ENCODE measurements around the gene POLE4. TPM values are rescaled to one million over a fixed set of nuclear protein-coding genes. Genes with fewer than 3 reads are reported as not detected.

The POLE4 gene
- total RNA-seq, 1 donor from 2014 or later, result 41.7 TPM

DNA sequence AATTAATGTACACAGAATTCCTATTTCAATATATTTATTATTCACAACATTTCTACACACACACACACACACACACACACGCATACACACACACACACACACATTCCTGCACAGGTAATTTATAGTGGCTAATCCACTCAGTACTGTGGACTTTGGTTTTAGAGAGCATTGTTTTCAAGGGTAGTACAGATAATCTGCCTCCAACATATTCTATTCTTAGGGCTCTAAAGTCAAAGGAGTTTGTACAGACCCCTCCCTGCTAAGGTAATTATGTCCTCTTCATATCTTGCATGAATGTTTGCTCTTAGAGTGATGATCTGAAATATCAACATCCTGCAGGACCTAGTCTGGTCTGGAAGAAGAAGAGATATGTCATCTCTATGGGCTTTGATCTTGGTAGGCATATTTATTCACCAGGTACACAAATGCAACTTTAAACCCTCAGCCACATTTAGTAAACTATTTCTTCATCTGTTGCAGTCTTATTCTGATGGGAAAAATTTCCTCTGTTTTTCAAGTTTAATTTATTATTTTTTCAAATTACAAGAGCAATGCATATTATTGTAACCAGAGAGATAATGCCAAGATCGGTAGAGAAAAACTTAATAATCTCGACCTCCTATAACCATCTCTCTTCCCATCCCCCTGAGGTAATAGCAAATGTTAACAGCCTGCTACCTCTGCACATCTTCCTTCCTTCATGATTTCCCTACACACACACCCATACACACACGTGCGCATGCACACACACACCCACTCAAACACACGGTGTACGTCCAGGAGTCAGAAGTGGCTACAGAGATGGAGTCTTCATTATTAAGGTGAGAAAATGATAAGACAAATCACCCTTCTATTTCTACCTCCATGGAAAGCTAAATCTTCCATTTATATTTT lies 18.3 kb upstream of the POLE4 start:
- DNase-seq (ENCODE audit: low spot score), result no peak

GRCh38 chr2:74941284-74941683 lies 17.2 kb upstream of the POLE4 start:
- no peak for DNase-seq (ENCODE audit: low spot score)

DNA sequence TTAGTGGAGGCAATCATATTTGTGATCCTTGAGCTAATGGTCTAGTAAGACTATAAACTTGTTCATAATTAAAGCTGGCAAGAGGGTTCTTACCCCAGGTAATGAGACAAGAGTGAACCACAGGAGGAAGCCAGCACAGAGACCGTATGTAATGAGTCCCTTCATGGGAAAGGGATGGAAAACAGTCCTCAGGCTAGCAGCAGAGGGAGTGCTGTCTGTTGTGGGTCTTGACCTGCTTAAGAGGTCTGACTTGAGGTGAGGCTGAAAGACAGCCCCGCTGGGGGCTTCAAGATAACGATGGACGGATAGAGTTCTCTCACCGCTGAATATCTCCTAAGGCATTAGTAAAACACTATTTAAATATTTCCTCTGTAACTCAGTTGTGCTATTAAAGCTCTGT lies 16.2 kb upstream of the POLE4 start:
- DNase-seq (ENCODE audit: low spot score), result no peak

DNA sequence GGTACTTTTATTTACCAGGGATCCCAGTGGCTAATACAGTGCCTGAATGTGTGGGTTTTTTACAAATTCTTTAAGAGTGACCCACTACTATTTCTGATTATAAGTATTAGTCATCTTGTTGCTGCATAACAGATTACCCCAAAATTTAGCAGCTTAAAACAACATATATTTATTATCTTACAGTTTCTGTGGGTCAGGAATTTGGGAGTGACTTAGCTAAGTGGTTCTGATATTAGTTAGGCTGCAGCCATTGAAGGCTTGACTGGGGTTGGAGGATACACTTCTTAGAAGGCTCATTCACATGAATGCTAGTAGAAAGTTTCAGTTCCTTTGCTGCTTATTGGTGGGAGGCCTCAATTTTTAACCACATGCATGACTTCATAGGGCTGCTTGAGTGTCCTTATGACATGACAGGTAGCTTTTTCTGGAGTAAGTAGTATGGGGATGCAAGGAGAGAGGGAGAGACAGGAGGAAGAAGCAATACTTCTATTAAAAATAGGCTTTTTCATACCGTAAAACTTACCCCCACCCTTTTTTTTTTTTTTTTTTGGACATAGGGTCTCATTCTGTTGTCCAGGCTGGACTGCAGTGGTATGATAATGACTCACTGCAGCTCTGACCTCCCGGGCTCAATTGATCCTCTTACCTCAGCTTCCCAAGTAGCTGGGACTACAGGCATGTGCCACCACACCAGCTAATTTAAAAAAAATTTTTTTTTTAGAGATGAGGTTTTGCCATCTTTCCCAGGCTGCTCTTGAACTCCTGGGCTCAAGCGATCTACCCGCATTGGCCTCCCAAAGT lies 13.3 kb upstream of the POLE4 start:
- no peak for DNase-seq (ENCODE audit: low spot score)

DNA sequence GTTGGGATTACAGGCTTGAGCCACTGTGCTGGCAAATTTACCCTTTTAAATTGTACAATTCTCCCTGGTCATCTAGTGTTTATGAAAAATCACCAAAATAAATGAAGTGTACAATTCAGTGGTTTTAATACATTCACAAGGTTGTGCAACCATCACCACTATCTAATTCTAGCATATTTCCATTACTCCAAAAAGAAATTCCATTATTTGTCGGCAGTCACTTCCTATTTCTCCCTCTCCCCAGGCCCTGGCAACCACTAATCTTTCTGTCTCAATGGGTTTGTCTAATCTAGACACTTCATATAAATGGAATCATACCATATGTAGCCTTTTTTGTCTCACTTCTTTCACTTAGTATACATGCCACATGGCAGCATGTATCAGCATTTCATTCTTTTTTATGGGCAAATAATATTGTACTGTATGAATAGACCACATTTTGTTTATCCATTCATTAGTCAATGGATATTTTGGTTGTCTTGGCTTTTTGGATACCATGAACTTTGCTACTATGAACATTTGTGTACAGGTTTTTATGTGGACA lies 12.6 kb upstream of the POLE4 start:
- DNase-seq (ENCODE audit: low spot score), result no peak

GRCh38 chr2:74947703-74948102 lies 10.7 kb upstream of the POLE4 start:
- no peak for DNase-seq (ENCODE audit: low spot score)

DNA sequence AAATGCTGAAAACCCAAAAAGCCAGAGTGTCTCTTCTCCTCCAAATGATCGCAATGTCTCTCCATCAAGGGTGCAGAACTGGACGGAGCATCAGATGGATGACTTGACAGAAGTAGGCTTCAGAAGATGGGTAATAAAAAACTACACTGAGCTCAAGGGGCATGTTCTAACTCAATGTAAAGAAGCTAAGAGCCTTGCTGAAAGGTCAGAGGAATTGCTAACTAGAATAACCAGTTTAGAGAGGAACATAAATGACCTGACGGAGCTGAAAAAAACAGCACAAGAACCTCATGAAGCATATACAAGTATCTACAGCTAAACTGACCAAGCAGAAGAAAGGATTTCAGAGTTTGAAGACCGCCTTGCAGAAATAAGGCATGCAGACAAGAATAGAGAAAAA lies 9.7 kb upstream of the POLE4 start:
- no peak for DNase-seq (ENCODE audit: low spot score)

GRCh38 chr2:74951211-74951754 lies 7.2 kb upstream of the POLE4 start:
- DNase-seq (ENCODE audit: low spot score), result no peak

- no peak for DNase-seq (ENCODE audit: low spot score)
Observed at GRCh38 chr2:74952575-74952974, 5.9 kb upstream of the POLE4 start.

DNA sequence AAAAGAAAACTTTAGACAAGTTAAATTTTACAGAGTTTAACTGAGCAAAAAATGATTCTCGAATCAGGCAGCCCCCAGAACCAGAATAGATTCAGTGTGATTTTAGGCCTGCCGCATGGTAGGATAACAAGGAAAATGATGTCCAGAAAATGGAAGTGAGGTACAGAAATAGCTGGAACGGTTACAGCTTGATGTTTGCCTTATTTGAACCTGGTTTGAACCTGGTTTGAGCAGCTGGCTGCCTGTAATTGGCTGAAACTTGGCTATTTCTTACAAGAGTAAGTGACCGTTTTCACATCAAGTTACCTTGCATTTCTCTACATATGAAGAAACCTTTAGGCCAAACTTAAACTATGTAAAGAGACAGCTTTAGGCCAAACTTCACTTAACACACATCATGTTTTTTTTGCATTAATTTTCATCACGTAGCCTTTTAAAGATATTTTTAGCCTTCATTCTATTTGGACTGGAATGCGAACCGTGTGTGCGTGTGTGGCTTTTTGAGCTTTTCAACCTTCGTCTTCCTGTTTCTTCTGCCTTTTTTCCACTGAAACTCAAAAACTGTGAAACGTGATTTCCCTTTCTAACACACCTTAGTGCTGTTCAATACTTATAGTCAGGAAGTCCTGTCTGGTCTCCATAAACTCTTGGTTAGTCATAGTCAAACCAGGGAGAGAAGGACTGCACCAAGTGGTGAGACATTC lies 4.5 kb upstream of the POLE4 start:
- no peak for DNase-seq (ENCODE audit: low spot score)

GRCh38 chr2:74954500-74954874 lies 4.0 kb upstream of the POLE4 start:
- DNase-seq (ENCODE audit: low spot score), result no peak

GRCh38 chr2:74957886-74958273 lies 563 bp upstream of the POLE4 start:
- DNase-seq (ENCODE audit: low spot score), result no peak

DNA sequence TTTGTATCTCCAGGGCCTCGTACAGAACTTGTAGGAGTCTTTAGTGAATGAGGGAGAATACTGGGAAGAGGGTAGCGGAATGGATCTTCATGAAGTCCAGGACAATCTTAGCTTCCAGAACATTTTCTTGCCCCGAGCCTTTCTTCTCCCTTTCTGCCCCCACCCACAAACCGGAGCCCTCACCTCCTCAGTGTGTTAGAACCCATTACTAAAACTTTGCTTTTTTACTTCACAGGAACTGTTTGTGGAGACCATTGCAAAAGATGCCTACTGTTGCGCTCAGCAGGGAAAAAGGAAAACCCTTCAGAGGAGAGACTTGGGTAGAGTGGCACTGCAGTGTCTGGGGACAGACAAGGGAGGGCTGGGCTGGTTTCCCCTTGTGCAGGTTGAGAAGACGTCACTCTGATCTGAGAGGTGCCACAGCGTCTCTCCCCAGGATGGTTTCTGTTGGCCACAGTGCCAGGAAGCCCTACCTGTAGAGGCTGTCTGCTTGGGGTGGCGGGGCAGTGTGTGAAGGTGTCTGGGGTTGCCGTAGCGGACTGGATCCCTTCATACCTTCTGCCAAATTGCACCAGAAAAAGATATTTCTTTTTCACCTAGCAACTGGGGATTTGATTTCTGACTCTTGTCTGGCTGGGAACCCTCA lies 786 bp downstream of the POLE4 start:
- no peak for DNase-seq (ENCODE audit: low spot score)

- no peak for DNase-seq (ENCODE audit: low spot score)
Observed at GRCh38 chr2:74966887-74967286, 8.4 kb downstream of the POLE4 start.

DNA sequence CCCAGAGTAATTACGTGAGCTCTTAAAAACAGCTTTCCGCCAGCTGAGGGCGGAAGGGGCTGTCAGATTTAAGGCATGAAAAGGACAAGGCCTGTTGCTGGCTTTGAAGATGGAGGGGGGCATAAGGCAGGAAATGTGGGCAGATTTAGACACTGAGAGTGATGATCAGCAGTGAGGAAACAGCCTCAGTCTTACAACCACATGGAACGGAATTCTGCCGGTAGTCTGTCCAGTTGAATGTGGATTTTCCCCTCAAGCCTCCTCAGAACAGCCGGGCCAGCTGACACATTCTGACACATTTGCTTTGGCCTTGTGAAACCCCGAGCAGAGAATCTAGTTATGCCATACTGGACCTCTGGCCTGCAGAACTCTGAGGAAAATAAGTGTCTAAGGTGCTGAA lies 16.6 kb downstream of the POLE4 start:
- DNase-seq (ENCODE audit: low spot score), result no peak

DNA sequence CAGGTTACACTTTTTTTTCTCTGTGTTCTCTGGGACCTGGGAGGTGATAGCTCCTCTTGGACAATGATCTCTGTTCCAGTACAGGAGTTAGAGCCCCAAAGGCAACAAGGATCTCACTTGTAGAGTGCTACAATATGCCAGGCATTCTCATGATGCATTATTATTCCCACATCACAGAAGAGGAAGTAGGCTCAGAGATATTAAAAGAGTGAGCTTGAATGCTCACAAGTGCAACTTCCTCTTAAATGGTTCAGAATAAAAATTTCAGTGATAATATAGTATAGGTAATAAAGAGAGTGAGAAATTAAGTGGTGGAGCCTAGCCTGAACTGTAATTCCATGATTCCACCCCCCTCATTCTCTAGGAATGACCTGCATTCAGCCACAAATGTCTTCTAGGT lies 21.4 kb downstream of the POLE4 start:
- DNase-seq (ENCODE audit: low spot score), result no peak

GRCh38 chr2:74982577-74982976 lies 24.1 kb downstream of the POLE4 start:
- no peak for DNase-seq (ENCODE audit: low spot score)

- no peak for DNase-seq (ENCODE audit: low spot score)
Observed at GRCh38 chr2:74983631-74984392, 25.4 kb downstream of the POLE4 start.

GRCh38 chr2:74984947-74985637 lies 26.6 kb downstream of the POLE4 start:
- DNase-seq (ENCODE audit: low spot score), result no peak

Measured in ureter (tissue), 1 donor.